Activated naive CD4-positive, alpha-beta T cell treated with anti-CD3 and anti-CD28 coated beads, Interleukin-2, amount 50 U/mL, for 72 hours (primary cell): ENCODE measurements around the gene CPNE7. TPM values are rescaled to one million over a fixed set of nuclear protein-coding genes. Genes with fewer than 3 reads are reported as not detected.
A peak's percentile ranks its signal among the peaks of the same experiment; 100 is the strongest.
"Not testable (repeated sequence)": the region's sequence is repeated elsewhere in the genome, so short reads cannot be mapped to it uniquely, and the experiment has no call there.

Experiments used
- ATAC-seq, 2 donors: fragments of 150-1000 bp; cut with Tn5 transposase; 2 replicates each; pipeline ENCODE4 v1.10.0; 2021; ENCODE audit warnings: mild to moderate bottlenecking in 2 of 2, moderate library complexity in 2 of 2
- DNase-seq, 2 donors: peaks; one replicate each; pipeline ENCODE4 v3.0.0; 2021 to 2022; ENCODE audit warnings: low spot score in 2 of 2
- H3K27ac Mint-ChIP-seq, 2 donors: one replicate each; pipeline ENCODE4 v1.8.0; 2022; ENCODE audit warnings: mild to moderate bottlenecking in 2 of 2, mixed read lengths in 2 of 2
- H3K36me3 Mint-ChIP-seq, 2 donors: one replicate each; pipeline ENCODE4 v1.8.0; 2022; ENCODE audit warnings: mixed read lengths in 2 of 2
- H3K9me3 Mint-ChIP-seq, 2 donors: one replicate each; pipeline ENCODE4 v1.8.0; 2022; ENCODE audit warnings: mixed read lengths in 2 of 2
- total RNA-seq, 2 donors: library from RNA; stranded (reverse); gene quantifications; one replicate each; pipeline ENCODE4 v1.2.3, GENCODE V29; 2022

Gene CPNE7
- total RNA-seq, 2 donors from 2014 or later = 2.8 to 28.2 TPM

DNA sequence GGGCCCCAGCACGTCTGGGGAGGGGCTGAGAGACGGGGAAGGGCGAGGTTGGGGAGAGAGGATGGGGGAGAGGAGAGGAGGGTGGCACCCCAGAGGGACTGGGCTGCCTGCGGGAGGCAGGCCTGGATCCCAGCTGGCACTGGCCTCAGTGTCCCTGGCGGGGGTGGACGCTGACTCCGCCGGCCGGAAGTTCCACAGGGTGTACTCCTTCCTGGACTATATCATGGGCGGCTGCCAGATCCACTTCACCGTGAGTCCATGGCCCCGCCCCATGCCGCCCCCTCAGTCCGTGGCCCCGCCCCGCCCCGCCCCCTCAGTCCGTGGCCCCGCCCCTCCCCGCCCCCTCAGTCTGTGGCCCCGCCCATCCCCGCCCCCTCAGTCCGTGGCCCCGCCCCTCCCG lies 11.3 kb downstream of the CPNE7 start:
- ATAC-seq = peak; percentile 35 to 48
- DNase-seq = no peak
- no peaks in the 10 kb centered on the region for H3K36me3 Mint-ChIP-seq
- no peaks in the 10 kb centered on the region for H3K9me3 Mint-ChIP-seq
- no peak overlapping the region for H3K27ac Mint-ChIP-seq

DNA sequence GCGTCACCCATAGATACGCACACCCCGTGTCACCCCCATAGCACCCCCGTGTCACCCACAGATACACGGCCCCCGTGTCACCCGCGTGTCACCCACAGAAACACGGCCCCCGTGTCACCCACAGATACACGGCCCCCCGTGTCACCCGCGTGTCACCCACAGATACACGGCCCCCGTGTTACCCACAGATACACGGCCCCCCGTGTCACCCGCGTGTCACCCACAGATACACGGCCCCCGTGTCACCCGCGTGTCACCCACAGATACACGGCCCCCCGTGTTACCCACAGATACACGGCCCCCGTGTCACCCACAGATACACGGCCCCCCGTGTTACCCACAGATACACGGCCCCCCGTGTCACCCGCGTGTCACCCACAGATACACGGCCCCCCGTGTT lies 12.1 kb downstream of the CPNE7 start:
- not testable (repeated sequence) for ATAC-seq, H3K27ac Mint-ChIP-seq, H3K9me3 Mint-ChIP-seq, DNase-seq, H3K36me3 Mint-ChIP-seq

DNA sequence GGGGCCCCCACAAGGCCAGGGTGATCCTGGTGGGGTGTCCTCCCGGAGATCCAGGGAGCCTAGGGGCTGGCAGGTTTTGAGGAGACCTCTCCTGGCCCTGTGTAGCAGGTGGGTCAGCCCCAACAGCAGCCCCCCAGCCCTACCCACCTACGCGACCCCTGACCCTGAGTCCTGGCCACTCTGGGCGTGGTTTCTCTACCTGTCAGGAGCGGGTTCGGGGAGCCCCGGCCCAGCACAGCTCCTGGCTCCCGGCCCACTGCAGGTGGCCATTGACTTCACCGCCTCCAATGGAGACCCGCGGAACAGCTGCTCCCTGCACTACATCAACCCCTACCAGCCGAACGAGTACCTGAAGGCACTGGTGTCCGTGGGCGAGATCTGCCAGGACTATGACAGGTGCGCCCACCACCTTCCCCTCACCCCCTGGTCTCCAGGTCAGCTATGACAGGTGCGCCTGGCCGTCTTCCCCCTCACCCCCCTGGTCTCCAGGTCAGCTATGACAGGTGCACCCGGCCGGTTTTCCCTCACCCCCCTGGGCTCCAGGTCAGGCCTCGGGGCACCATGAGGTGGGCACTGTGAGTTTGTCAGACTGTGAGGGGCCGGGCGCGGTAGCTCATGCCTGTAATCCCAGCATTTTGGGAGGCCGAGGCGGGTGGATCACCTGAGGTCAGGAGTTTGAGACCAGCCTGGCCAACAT lies 13.0 kb downstream of the CPNE7 start:
- H3K9me3 Mint-ChIP-seq = no peaks in the 10 kb centered on the region
- ATAC-seq (no peak), DNase-seq (no peak)
- H3K36me3 Mint-ChIP-seq = no peaks in the 10 kb centered on the region
- no peak overlapping the region for H3K27ac Mint-ChIP-seq

DNA sequence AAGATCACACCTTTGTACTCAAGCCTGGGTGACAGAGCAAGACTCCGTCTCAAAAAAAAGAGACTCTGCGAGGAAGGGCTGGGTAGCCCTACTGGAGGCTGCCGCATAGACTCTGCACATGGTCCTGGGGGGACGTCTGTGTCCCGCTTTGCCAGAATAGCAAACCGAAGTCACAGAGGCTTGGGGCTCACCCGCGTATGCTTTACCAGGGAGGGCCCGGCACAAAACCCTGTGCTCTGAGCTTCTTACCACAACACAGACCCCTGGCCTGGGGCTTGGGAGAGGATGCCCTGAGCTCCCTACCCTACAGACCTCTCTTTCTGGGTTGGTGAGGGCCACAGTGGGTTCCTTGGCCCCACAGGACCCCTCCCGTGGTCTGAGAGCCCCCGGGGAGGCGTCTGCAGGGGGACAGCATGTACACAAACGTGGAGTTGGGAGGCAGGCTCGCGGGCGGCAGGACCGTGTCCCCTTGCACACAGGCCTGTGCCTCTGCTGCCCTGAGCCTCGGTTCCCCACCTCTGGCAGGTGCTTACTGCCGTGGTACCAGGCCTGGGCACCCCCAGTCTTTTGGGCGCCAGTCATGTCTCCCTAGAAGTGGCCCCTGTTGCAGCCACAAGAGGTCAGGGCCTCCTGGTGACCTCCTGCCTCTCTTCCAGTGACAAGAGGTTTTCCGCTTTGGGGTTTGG lies 13.8 kb downstream of the CPNE7 start:
- no peak for DNase-seq
- no peaks in the 10 kb centered on the region for H3K36me3 Mint-ChIP-seq
- H3K27ac Mint-ChIP-seq = no peak overlapping the region
- H3K9me3 Mint-ChIP-seq = no peaks in the 10 kb centered on the region
- ATAC-seq = no peak

DNA sequence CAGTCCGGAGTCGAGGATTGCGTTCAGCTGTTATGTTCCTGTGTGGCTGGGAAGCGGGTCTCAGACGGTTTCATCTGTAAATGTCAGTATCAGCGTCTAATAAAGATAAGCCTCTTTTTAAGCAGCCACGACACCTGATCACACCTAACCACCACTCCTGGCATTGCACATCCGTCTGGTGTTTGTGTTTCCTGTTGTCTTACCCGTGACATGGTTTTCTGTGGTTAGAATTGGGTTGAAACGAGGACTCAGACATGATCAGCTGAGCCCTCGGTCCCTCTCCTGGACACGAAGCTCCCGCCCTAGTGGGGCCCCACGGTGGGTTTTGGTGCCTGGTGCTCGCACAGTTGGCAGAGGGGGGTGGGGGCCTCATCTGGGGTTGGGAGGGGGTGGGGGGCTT lies 18.3 kb downstream of the CPNE7 start:
- Mint-ChIP-seq H3K36me3 (no peaks in the 10 kb centered on the region), H3K9me3 (no peaks in the 10 kb centered on the region), H3K27ac (no peak overlapping the region)
- no peak for DNase-seq
- ATAC-seq = peak; percentile 43 to 48

DNA sequence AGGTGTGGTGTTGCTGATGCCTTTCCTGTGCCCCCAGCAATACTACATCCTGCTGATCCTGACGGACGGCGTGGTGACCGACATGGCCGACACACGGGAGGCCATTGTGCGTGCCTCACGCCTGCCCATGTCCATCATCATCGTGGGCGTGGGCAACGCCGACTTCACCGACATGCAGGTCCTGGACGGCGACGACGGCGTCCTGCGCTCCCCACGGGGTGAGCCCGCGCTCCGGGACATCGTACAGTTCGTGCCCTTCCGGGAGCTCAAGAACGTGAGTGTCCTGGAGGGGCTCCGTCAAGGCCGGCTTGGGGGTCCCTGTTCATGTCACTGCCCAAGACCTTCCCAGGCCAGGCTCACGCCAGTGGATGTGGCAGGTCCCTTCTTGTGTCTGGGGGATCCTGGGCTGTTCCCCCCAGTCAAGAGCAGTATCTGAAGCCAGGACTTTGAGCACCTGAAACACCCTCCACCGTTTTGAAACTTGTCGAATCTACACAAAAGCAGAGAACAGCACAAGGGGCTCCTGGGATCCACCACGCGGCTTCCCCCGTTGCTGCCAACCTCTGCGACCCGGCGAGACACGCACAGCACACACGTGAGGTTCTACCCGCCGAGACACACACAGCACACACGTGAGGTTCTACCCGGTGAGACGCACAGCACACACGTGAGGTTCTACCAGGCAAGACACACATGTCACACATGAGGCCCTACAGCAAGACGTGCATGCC lies 19.9 kb downstream of the CPNE7 start:
- H3K27ac Mint-ChIP-seq = no peak overlapping the region

DNA sequence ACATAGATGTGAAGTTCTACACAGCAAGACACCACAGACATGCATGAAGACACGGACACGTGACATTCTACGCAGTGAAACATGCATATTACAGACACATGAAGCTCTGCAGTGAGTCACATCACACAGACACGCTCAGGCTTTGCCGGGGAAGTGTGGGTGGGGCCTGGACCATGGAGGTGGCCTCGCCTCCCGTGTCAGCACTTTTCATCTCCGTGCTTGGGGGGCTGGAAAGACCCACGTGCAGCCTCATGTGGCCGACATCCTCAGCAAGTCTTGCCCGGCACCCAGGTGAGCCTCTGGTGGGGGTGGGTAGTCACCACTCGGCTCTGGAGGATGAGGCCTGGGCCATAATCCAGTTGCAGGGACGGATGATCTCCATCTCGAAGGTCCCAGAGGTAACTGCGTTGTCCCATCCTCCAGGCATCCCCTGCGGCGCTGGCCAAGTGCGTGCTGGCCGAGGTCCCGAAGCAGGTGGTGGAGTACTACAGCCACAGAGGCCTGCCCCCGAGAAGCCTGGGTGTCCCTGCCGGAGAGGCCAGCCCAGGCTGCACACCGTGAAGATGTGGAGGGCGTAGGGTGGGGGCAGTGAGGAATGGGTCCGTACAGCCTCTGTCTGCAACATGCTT lies 20.6 kb downstream of the CPNE7 start:
- ATAC-seq = no peak
- no peaks in the 10 kb centered on the region for H3K9me3 Mint-ChIP-seq
- no peak overlapping the region for H3K27ac Mint-ChIP-seq
- no peaks in the 10 kb centered on the region for H3K36me3 Mint-ChIP-seq
- DNase-seq = no peak

More for the DNA sequence above, 19.9 kb downstream of the CPNE7 start:
- ATAC-seq = no peak
- no peaks in the 10 kb centered on the region for H3K9me3 Mint-ChIP-seq
- no peaks in the 10 kb centered on the region for H3K36me3 Mint-ChIP-seq
- DNase-seq = no peak

DNA sequence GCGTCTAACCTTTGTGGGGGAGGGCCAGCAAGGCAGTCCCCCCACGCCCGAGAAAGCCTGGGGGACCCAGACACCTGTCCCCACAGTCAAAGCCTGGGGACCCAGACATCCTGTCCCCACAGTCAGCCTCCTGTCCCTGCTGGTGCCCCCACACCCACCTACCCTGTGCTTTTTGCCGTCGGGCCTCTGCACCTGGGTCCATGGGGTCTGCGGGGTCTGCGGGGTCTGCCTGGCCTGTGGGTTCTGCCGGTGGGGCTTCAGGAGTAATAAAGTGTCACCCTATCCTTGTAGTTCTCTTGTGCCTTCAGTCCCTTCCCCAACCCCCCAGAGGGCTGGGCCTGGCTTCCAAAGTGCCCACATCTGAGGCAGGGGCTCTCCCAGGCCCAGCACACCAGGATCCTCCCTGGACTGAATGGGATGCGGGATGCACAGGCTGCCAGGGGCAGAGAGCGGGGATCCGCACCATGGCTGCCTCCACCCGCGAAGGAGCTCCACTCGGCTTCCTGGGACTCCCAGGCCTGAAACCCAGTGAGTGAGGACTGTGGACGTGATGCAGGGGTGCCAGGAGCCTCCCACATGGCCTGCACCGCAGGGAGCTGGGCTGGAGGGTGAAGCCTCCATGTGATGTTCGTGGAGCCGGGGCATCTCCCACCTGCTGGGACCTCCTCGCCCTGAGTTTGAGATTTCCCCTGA lies 21.5 kb downstream of the CPNE7 start:
- DNase-seq = no peak
- Mint-ChIP-seq H3K9me3 (no peaks in the 10 kb centered on the region), H3K36me3 (no peaks in the 10 kb centered on the region), H3K27ac (no peak overlapping the region)
- ATAC-seq = no peak

DNA sequence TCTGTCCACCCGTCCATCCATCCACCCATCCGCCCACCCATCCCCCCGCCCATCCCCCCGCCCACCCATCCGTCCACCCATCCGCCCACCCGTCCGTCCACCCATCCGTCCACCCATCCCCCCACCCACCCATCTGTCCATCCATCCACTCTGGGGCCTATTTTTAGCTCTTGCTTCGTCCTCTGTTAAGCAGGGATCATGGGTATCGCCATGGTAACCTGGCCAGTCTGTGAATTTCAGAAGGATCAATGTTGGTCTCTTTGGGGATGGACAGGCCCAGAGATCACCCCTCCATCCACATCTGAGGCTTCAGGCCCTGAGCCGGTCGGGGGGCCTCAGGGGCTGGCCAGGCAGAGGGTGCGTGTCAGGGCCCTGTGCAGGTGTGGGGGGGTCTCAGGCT lies 22.6 kb downstream of the CPNE7 start:
- no peak for DNase-seq
- Mint-ChIP-seq H3K36me3 (no peaks in the 10 kb centered on the region), H3K9me3 (no peaks in the 10 kb centered on the region), H3K27ac (no peak overlapping the region)
- no peak for ATAC-seq

DNA sequence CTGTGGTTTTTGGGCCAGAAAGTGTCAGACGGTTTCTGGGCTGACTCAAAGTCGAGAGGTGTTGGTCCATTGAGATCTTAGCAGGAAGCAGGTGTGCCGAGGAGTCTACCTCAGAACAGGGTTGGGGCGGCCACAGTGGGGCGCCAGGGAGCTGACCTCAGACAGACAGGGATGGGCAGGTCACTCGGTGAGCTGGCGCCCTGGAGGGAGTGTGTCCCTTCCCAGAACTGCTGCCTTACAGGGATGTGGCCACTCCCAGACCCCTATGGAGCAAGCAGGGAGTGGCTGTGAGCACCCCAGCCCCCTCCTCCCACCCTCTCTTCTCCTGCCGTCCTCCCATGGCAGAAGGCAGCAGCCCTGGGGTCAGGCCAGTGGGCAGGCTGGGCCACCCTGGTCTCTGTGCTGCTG lies 23.9 kb downstream of the CPNE7 start:
- ATAC-seq (peak; percentile 18 to 37), DNase-seq (peak in 1 of 2 donors; percentile 49)
- no peaks in the 10 kb centered on the region for H3K36me3 Mint-ChIP-seq
- H3K9me3 Mint-ChIP-seq = no peaks in the 10 kb centered on the region
- peak overlapping the region in 1 of 2 donors; percentile 22 for H3K27ac Mint-ChIP-seq

DNA sequence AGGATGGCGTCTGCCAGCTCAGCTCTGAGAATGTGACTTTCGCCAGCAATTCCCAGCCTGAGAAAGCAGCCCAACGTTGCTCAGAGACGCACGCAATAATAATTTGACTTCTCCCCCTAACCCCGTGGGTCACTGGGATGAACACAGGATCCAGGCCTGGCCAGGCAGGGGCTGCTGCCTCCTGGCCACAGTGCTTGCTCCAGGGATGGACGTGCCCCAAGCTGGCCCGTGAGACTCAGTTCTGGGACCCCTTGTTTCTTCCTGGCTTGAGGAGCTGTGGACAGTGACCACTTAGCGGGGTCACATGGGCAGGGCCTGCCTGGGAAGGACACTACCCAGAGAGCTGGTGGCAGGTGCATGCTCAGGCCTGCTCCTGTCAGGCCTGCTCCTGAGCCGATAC lies 24.3 kb downstream of the CPNE7 start:
- Mint-ChIP-seq H3K9me3 (no peaks in the 10 kb centered on the region), H3K36me3 (no peaks in the 10 kb centered on the region)
- no peak for ATAC-seq

DNA sequence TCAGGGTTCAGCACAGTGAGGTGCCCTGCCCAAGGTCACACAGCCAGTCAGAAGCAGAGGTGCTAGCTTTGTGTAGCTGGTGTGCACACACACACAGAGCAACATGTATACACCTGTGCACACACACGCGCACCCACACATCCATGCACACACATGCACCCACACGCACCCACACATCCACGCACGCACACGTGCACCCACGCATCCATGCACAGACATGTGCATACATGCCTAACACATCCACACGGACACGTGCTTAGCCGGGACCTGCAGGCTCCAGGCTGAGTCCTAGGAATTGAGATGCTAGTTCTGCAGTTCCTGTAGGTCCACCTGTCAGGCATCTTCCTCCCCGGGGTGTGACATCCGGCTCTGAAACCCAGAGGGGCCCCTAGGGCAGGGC lies 24.9 kb downstream of the CPNE7 start:
- no peak for DNase-seq
- Mint-ChIP-seq H3K36me3 (no peaks in the 10 kb centered on the region), H3K27ac (no peak overlapping the region), H3K9me3 (no peaks in the 10 kb centered on the region)
- no peak for ATAC-seq

More for the DNA sequence above, 24.3 kb downstream of the CPNE7 start:
- H3K27ac Mint-ChIP-seq = no peak overlapping the region
- no peak for DNase-seq

DNA sequence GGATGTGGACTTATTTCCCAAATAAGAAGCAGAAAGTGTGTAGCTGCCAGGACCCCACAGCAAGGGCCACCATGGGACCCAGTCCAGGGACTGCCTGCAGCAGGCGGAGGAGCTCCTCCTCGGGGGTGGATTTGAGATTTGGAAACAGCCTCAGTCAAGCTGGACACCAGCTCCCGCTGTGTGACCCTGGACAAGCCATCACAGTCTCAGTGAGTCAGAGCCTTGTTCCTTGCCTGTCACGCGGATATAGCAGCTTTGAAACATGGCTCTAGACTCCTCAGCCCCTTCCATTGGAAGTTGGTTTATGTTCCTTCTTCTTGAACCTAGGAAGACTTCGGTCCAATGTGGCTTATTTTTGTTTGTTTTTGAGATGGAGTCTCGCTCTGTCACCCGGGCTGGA lies 25.4 kb downstream of the CPNE7 start:
- DNase-seq (no peak), ATAC-seq (no peak)
- no peaks in the 10 kb centered on the region for H3K9me3 Mint-ChIP-seq
- no peaks in the 10 kb centered on the region for H3K36me3 Mint-ChIP-seq
- no peak overlapping the region for H3K27ac Mint-ChIP-seq

DNA sequence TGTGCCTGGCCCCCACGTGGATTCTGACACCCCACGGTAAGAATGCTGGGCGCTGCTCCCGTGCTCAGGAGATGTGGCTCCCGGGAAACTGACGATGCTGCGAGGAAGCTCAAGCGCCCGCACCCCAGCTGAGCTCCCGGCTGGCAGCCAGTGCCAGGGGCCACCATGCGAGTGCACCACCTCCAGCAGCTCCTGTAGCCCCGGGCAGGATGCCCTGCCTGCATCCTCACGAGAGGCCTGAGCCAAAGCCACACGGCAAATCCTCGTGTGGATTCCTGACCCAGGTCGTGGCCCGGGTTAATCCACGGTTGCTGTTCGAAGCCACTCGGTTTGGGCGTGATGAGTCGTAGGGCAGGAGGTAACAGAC lies 26.3 kb downstream of the CPNE7 start:
- Mint-ChIP-seq H3K27ac (no peak overlapping the region), H3K9me3 (no peaks in the 10 kb centered on the region), H3K36me3 (no peaks in the 10 kb centered on the region)
- ATAC-seq (no peak), DNase-seq (no peak)

DNA sequence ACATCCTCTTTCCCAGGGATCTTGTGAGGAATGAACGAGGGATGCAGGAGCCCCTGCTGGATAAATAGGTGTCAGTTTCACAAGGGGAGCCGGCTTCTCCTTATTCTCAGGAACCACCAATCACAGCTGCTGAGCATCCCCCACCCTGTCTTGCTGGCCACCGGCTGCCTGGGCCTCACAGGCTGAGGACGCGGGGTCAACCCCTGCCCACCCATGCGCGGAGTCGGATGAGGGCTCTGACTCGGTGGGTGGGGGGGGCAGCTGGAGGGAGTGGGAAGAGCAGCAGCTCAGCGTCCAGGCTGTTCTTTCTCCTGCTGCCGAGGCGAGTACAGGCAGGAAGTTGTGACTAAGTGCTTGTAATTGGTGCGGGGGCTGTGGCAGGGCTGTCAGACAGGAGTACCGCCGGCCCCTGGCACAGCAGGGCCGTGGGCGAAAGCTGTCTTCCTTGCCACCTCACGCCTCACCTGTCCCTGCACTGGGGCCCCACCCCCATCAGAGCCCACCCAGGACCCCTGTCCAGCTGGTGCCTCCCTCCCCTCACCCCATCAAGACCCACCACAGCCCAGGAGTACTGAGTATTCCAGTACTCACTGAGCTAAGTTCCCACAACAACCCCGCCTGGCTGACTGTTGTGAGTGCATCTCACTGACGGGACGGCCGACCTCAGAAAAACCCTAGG lies 26.9 kb downstream of the CPNE7 start:
- Mint-ChIP-seq H3K9me3 (no peaks in the 10 kb centered on the region), H3K27ac (no peak overlapping the region), H3K36me3 (no peaks in the 10 kb centered on the region)
- peak; percentile 90 to 98 for ATAC-seq
- peak; percentile 62 to 71 for DNase-seq

DNA sequence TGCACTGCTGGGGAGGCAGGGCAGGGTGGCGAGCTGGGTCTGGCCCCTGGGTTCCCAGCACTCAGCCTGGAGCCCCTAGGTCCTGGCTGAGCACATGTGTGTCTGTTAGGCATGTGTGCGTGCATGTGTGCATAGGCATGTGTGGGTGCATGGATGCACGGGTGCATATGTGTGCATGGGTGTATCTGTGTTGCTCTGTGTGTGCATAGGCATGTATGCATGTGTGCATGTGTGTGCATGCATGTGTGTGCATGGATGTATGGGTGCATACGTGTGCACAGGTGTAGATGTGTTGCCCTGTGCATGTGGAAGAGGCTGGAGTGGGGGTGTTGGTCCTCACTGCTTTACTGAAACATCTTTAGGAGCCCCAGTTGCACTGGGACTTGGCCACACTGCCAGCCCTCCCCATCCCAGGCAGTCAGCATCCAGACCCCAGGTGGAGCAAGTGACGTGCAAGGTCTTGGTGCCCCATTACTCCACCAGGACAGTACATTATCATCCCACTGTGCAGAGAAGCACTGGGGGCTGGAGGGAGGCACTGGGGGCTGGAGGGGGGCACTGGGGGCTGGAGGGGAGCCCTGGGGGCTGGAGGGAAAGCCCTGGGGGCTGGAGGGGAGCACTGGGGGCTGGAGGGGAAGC lies 27.5 kb downstream of the CPNE7 start:
- DNase-seq (no peak), ATAC-seq (peak in 1 of 2 donors; percentile 45)
- Mint-ChIP-seq H3K27ac (no peak overlapping the region), H3K9me3 (no peaks in the 10 kb centered on the region), H3K36me3 (no peaks in the 10 kb centered on the region)
